OCI-LY3 (cell line): Measurements from ENCODE around the gene C13orf46.

ENCODE experiments used
- EZH2phosphoT487 ChIP-seq: fragments of 200-600 bp; shearing (Covaris generic); IDR thresholded peaks from 2 replicates; pipeline ENCODE4 v1.6.1; 2018; ENCODE audit warnings: antibody characterized with exemption, mixed run types, low read depth
- TF ChIP-seq, protein P1 (sequence below): fragments of 200-600, 300-600 bp; sonication (generic); IDR thresholded peaks from 2 replicates; pipeline ENCODE4 v1.5.1; 2014; ENCODE audit warnings: antibody characterized with exemption, low read length, low read depth

DNA sequence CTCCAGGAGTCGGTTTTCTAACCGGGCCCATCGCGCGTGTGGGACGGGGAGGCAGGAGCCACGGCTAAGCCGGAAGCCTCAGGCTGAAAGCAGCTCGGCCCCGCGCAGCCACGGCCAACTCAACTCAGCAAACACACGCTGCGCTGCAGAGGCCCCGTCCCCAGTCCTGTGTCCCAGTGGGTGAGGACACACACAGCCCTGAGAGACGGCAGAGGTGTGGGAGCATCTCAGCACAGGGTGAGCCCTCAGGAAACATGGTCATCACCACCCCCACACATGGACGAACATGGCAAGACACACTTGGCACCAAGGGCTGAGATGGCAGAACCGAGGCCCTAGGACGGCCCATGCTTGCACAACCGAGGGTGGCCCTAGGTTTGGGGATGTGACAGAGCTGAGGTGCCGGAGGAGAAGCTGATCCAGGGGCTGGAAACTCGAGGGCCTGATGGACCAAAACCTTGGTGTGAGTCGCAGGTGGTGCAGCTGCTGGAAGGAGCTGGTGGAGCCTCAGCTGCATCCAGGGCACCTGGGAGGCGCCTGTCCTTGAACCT, 29.0 kb upstream of the C13orf46 start:
- no peak for TF ChIP-seq EZH2phosphoT487
- TF ChIP-seq, protein P1, sequence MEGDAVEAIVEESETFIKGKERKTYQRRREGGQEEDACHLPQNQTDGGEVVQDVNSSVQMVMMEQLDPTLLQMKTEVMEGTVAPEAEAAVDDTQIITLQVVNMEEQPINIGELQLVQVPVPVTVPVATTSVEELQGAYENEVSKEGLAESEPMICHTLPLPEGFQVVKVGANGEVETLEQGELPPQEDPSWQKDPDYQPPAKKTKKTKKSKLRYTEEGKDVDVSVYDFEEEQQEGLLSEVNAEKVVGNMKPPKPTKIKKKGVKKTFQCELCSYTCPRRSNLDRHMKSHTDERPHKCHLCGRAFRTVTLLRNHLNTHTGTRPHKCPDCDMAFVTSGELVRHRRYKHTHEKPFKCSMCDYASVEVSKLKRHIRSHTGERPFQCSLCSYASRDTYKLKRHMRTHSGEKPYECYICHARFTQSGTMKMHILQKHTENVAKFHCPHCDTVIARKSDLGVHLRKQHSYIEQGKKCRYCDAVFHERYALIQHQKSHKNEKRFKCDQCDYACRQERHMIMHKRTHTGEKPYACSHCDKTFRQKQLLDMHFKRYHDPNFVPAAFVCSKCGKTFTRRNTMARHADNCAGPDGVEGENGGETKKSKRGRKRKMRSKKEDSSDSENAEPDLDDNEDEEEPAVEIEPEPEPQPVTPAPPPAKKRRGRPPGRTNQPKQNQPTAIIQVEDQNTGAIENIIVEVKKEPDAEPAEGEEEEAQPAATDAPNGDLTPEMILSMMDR: no peak
